IPS-18c (cell line): ENCODE results near the gene SFN.

ENCODE experiments used
- H3K4me3 ChIP-seq: 2 replicates; pipeline ENCODE4 v1.7.0; 2013; ENCODE audit warnings: low read depth, mild to moderate bottlenecking, low read length, moderate library complexity; ENCODE audit not compliant: insufficient read depth
- H3K9me3 ChIP-seq: one replicate; pipeline ENCODE4 v1.6.1; 2013; ENCODE audit warnings: mild to moderate bottlenecking, low read length, moderate library complexity; ENCODE audit not compliant: control insufficient read depth, insufficient read depth

The SFN gene

DNA sequence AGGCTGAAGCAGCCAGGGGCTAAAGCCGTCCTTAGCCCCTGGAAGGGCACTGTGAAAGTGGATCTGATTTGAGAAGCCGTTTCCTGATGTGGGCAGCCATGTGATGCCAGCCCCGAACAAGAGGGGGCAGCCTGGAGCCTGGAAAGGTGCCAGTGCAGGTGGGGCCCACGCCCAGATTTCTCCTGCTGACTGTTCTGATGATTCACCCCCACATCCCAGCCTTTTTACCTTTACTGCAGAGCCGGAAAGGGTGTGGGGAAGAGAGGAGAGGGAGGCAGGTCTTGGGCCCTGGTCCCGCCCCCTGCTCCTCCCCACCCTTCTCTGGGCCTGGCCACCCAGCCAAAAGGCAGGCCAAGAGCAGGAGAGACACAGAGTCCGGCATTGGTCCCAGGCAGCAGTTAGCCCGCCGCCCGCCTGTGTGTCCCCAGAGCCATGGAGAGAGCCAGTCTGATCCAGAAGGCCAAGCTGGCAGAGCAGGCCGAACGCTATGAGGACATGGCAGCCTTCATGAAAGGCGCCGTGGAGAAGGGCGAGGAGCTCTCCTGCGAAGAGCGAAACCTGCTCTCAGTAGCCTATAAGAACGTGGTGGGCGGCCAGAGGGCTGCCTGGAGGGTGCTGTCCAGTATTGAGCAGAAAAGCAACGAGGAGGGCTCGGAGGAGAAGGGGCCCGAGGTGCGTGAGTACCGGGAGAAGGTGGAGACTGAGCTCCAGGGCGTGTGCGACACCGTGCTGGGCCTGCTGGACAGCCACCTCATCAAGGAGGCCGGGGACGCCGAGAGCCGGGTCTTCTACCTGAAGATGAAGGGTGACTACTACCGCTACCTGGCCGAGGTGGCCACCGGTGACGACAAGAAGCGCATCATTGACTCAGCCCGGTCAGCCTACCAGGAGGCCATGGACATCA, at the start of gene SFN:
Gene SFN (plus strand): TSS at position 369 of the 904 bp plus-strand sequence. CDS start 64 bp downstream, at position 433.
- Histone ChIP-seq H3K4me3 (peak within 1 kb of the TSS; percentile 74), H3K9me3 (no peaks in the 10 kb centered on the region)

DNA sequence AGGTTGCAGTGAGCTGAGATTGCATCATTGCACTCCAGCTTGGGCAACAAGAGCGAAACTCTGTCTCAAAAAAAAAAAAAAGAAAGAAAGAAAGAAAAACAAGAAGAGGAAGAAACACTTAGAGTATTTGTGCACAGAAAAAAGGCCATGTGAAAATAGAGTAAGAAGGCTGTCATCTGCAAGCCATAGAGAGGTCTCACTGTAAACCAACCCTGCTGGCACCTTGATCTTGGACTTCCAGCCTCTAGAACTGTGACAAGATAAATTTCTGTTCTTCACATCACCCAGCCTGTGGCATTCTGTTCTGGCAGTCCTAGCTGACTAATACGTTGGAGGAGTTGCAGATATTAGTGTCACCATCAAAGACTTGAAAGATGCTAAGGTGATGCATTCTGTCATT, 48.6 kb upstream of the SFN start:
- Histone ChIP-seq H3K9me3 (peaks cover 6% of the 10 kb centered on the region), H3K4me3 (no peak overlapping the region)

DNA sequence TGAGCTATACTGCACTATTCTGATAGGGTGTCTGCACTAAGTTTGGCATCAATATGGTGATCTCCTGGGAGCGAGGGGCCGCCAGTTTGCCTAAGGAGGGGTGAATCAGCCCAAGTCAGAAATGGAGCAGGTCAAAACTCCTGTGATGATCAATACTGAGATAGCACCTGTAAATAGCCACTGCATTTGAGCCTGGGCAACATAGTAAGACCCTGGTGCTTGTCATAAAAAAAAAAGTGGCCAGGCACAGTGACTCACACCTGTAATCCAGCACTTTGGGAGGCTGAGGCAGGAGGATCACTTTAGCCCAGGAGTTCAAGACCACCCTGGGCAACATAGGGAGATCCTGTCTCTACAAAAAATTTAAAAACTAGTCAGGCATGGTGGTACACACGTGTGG, 48.1 kb upstream of the SFN start:
- H3K9me3 ChIP-seq: peaks cover 6% of the 10 kb centered on the region
- no peak overlapping the region for H3K4me3 ChIP-seq

DNA sequence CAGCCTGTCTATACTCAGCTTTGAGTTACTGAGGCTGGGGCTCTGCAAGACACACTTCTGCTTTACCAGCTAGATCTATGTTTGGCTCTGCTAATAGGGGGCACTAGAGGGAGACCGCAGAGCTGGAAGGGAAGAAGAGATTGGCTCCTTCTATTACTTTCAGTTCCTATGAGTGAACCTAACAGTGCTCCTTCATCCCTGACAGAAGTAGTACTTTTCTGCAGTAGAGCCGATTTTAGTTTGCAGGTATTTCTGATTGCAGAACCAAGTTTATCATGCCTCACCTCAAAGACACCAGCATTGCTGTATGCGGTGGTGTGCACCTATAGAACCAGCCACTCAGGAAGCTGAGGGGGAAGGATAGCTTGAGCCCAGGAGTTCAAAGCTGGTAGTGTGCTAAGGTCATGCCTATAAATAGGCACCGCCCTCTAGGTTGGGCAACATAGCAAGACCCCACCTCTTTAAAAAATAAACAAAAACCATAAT, 42.1 kb upstream of the SFN start:
- no peak overlapping the region for H3K4me3 ChIP-seq
- H3K9me3 ChIP-seq: no peaks in the 10 kb centered on the region

DNA sequence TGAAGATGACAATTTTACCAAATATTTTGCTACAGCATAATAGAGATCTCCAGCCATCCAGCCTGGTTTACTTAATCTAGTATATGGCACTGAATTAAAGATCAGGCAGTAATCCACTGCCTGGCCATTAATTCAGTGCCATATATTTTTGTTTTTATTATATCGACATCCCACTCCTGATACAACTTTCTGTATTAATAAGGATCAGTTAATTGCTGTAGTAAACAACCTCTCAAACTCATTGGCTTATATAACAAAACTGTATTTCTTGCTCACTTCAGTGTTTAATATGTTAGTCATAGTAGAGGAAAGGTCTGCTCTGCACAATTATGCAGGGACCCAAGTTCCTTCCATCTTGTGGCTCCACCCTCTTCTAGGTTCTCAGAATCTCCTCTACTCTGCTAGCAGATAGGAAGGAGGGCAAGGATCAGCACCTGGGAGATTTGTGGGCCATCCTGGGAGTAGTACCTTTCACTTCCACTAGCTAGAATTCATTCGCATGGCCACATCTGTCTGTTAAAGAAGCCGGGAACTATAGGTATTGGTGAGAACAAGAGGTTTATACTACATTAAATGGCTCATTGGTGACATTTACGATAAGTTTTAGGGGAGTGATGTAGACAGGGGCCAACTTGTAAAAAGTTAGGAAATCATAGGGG, 40.1 kb upstream of the SFN start:
- H3K9me3 ChIP-seq: no peaks in the 10 kb centered on the region
- H3K4me3 ChIP-seq: no peak overlapping the region

DNA sequence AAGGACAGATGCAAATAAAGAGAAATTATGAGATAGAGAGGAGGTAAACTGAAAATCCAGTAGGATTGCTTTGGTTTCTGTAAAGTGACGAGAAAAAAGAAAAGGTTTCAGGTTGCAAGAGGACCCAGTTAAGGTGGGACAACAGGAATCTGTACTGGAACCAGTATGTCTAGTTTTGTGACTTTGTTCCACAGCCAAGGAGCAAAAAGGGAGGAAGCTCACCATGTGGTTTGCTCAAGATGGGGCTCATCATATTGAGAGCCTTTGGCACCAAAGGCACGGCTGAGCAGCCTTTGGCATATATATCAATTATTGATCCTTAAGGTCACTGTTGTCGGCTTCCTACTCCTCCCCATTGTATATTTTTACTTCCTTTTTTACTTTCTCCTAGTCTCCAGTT, 38.2 kb upstream of the SFN start:
- Histone ChIP-seq H3K4me3 (no peak overlapping the region), H3K9me3 (no peaks in the 10 kb centered on the region)

DNA sequence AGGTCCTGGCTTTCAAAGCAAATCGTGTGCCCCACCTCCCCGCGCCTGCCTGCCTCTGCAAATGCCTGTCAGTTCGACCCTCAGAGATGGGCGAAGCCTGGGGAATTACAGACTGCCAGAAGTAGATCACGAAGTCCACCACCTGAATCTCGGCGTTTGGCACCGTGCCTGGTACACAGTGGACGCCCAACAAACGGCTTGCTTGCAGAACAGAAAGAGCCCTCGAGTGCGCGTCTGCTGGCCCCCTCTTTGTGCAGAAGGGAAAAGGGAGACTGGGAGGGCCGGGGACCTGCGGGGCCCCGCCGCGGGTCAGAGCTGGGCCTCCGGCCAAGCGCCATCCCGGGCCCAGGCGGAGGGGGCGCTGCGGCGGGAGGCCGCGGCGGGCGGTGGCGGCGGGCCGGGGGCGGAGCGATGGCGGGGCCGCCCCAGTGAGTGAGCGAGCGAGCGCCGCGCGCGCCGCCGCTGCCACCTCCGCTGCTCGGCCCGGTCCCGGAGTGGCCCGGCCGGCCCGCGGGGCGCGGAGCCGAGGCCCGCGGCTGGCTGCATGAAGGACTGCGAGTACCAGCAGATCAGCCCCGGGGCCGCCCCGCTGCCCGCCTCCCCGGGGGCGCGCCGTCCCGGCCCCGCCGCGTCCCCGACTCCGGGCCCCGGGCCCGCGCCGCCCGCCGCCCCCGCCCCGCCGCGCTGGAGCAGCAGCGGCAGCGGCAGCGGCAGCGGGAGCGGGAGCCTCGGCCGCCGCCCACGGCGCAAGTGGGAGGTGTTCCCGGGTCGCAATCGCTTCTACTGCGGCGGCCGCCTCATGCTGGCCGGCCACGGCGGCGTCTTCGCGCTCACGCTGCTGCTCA, 36.5 kb upstream of the SFN start, which contains the start of gene ZDHHC18:
Gene ZDHHC18 (plus strand): TSS at position 428 of the 845 bp plus-strand sequence. CDS start 117 bp downstream, at position 545.
- no peaks in the 10 kb centered on the region for H3K9me3 ChIP-seq
- peak within 1 kb of the TSS; percentile 67 for H3K4me3 ChIP-seq

DNA sequence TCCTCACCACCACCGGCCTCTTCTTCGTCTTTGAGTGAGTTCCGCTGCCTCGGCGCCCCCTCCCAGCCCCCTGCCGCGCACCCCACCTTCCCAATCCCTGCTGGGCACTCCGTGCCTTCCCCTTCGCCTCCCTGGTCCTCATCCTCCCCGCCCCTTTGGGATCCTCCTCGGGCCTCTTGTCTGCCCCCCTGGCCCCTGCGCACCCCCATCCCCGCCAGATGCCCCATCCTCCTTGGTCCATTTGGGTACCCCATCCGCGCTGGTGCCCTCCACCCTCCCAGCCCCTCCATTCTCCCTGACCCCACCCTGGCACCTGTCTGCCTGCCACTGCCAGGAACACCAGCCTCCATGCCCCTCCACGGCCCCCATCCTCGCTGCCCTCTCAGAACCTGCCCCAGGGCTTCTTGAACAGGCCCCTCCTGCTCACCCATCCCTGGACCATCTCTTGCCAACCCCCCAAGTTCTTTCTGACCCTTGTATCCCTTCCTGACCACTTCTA, 35.8 kb upstream of the SFN start:
- H3K4me3 ChIP-seq: peak overlapping the region; percentile 67
- no peaks in the 10 kb centered on the region for H3K9me3 ChIP-seq

DNA sequence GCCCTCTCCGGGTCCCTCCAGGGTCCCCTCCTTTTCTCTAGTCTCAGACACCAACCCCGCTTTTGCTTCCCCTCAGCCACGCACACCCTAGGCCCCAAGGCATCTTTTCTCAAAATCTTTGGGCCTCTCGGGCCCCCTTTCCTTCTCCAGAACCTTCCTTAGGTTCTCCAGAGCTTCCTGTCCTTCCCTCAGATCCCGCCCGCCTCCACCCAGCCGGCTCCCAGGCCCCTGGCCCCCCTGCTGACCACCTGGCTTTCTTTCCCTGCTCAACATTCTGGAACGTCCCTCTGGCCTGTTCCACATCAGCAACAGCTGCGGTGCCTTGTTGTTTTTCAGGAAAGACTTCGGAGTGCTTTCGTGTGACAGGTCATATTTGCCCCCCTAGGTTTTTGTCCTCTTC, 35.3 kb upstream of the SFN start:
- H3K4me3 ChIP-seq: peak overlapping the region; percentile 67
- H3K9me3 ChIP-seq: no peaks in the 10 kb centered on the region

DNA sequence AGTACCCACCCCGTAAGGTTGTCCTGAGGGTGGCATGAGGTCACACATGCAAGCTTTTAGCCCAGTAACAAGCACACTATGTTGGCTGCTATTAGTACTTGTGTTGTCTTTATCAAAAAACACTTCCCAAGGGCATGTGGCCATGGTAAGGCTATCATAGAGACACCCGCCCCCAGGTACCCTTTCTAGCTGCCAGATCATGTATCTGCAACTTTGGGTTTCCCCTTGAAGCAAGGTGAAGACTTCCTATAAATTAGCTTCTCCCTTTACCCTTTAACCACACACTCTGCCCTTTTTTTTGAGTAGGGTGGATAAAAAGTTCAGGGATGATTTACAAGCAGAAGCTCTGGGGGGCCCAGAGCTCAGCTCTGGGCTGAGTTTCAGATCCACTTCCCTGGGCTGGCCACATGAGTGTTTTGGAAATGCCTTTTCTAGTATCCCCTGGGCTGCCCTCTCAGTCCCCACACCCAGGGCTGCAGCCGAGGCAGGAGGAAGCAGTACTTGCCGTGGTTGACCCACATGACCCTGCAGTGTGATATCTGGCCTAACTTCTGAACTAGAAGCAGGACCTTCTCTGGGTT, 34.4 kb upstream of the SFN start:
- Histone ChIP-seq H3K4me3 (peak overlapping the region; percentile 28; the same call in 1 of the 2 replicates), H3K9me3 (no peaks in the 10 kb centered on the region)

DNA sequence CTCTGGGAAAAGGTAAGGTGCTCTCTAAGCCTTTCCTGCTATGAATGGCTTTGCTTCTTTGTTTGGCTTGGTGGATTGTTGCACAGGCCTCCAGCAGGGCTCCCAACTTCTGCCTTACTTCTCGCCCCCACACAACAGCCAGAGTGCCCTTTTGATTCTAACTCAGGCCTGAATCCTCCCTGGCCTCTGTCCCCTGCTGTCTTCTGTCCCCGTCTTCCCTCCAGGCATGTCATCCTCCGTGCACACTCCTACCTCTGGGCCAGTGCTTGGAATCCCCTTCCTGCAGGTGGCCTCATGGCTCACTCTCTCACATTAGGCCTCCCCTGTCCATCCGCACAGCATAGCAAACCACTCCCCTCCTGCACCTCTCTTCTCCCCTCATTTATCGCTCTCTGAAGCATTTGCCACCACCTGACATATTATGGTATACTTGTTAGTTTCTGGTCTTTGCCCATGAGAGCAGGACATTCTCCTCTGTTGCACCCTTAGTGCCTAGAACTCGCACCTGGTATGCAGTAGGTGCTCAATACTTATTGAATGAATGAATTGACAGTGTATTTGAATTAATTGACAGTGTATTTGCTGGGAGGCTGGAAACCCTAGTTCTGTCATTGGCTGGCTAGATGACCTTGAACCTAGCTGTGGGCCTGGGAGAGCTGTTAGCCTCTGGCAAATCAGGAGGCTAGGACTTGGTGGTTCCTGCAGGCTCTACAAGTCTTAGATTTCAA, 33.6 kb upstream of the SFN start:
- H3K9me3 ChIP-seq: no peaks in the 10 kb centered on the region
- H3K4me3 ChIP-seq: peak overlapping the region; percentile 28; the same call in 1 of the 2 replicates

DNA sequence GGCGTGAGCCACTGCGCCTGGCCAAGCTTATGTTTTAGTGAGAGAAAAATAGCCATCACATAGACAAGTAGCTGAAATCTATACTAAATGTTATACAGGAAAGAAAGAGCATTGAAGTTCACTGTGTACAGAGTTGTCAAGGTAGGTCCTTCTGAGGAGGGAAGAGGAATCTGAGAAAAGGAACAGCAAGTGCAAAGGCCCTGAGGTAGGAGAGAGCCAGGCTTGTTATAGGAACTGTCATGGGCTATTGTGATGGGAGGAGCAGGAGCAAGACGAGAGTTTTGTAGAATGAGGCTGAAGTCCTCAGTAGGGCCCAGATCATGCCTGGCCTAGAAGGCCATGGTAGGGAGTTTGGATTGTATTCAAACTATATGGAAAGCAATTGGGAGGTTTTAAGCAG, 31.9 kb upstream of the SFN start:
- Histone ChIP-seq H3K4me3 (no peak overlapping the region), H3K9me3 (no peaks in the 10 kb centered on the region)

DNA sequence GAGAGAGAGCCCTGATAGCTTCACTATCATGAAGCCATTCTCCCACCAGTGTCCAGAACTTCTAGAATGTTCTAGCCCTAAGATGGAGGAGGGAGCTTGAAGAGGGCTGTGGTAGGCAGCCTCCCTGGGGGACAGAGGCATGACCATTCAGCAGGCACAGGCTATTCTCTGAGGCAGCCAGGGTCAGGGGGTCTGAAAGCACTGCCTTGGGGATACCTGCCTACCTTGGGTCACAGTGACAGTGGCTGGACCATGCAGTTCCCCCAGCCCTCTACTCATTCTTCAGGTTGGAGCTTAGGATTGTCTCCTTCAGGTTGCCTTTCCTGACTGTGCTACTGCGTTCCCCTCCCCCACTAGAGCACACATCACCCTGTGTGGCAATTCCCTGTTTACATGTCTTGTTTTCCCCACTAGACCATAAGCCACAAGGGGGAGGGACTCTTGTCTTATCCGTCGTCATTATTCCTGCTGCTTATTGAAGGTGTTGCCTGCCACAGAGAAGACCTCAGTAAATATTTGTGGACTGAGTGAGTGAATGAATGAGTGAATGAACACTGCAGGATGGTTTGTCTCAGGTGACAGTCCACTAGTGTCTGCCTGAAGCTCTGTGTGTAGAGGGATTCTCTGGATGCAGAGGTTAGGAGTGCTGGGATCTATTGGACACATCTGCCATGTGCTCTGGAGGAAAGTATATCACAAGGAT, 31.3 kb upstream of the SFN start:
- Histone ChIP-seq H3K4me3 (no peak overlapping the region), H3K9me3 (no peaks in the 10 kb centered on the region)

DNA sequence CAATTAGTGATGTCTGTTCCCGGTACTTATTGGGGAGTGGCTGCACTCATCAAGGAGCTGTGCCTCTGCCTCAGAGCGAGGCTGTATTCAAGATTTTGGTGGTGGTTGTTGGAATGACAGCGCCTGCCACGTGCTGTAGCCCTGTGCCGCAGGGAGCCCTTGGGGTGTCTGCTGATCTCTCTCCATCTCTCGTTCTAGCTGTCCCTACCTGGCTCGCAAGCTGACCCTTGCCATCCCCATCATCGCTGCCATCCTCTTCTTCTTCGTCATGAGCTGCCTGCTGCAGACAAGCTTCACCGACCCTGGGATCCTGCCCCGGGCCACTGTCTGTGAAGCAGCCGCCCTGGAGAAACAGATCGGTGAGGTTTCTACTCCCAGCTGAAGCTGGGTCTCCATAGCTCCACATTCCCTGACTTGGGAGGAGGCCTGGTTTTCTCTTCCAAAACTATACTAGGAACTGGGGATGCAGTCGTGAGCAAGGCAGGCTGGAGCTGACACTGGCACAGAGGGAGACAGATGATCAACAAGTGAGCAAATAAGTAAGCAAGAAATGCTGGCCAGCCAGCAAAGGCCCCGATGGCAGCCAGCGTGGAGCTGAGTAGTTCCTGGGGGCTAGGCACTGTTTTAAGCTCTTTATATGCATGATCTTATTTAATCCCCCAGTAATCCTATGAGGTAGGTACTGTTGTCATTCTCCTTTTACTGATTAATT, 30.5 kb upstream of the SFN start:
- Histone ChIP-seq H3K9me3 (no peaks in the 10 kb centered on the region), H3K4me3 (no peak overlapping the region)
